Dendritic cell treated with granulocyte-macrophage colony-stimulating factor and Interleukin-4, amounts not matched to agents 40 ng/mL and 50 ng/mL, for 4 days (primary cell): ENCODE results near the gene GSPT1.
"Not testable (repeated sequence)": the region's sequence is repeated elsewhere in the genome, so short reads cannot be mapped to it uniquely, and the experiment has no call there.

Source experiments
- H3K27ac Mint-ChIP-seq: one replicate; pipeline ENCODE4 v1.8.0; 2022; ENCODE audit warnings: mild to moderate bottlenecking, mixed read lengths
- H3K27me3 Mint-ChIP-seq: one replicate; pipeline ENCODE4 v1.8.0; 2022; ENCODE audit warnings: mild to moderate bottlenecking, mixed read lengths
- H3K36me3 Mint-ChIP-seq: one replicate; pipeline ENCODE4 v1.8.0; 2022; ENCODE audit warnings: low read depth, mixed read lengths
- H3K4me1 Mint-ChIP-seq: one replicate; pipeline ENCODE4 v1.8.0; 2022; ENCODE audit warnings: low read depth, mixed read lengths
- H3K4me3 Mint-ChIP-seq: one replicate; pipeline ENCODE4 v1.8.0; 2022; ENCODE audit warnings: mild to moderate bottlenecking, moderate library complexity, mixed read lengths
- H3K9me3 Mint-ChIP-seq: one replicate; pipeline ENCODE4 v1.8.0; 2022; ENCODE audit warnings: mixed read lengths
- intact Hi-C: fragments of 100-400 bp; cut with micrococcal nuclease; formaldehyde crosslinking; loops from one replicate; pipeline ENCODE4 v1.15.0; 2022

The GSPT1 gene

DNA sequence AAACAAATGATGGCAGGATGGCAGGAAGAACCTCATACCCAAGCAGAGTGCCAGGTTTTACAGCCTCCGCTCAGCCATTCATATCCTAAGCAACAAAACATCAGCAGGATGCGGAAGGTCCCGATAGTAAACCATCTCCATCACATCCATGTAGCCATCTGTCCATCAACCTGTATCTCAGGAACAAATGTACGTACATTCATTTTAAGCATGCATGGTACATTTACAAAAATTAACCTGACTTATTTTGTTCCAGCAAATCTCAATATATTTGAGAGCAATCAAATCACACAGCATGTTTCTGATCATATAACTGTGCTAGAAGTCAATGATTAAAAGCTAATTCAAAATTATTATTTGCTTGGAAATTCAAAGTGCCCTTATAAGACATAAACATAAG is 26.2 kb upstream of the GSPT1 start, which contains the start of gene NPIPB2:
Gene NPIPB2 (minus strand): TSS at position 101 of the 400 bp plus-strand sequence. CDS start 0 bp downstream, at position 101.
- H3K4me3 Mint-ChIP-seq, H3K27ac Mint-ChIP-seq, H3K4me1 Mint-ChIP-seq, H3K27me3 Mint-ChIP-seq, H3K9me3 Mint-ChIP-seq, intact Hi-C loops, H3K36me3 Mint-ChIP-seq: not testable (repeated sequence)

DNA sequence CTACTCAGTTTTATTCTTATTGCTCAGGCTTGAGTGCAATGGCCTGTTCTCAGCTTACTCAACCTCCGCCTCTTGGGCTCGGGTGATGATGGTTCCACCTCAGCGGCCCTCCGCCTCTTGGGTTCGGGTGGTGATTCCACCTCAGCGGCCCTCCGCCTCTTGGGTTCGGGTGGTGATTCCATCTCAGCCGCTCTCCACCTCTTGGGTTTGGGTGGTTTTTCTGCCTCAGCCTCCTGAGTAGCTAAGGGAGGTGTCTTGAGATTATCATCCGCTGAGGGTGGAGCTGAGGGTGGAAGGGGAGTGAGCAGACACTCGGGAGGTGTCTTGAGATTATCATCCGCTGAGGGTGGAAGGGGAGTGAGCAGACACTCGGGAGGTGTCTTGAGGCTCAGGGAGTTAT is 11.6 kb upstream of the GSPT1 start:
- peak overlapping the region; percentile 4 for H3K27ac Mint-ChIP-seq
- H3K36me3 Mint-ChIP-seq, intact Hi-C loops, H3K27me3 Mint-ChIP-seq, H3K9me3 Mint-ChIP-seq, H3K4me3 Mint-ChIP-seq, H3K4me1 Mint-ChIP-seq: not testable (repeated sequence)

DNA sequence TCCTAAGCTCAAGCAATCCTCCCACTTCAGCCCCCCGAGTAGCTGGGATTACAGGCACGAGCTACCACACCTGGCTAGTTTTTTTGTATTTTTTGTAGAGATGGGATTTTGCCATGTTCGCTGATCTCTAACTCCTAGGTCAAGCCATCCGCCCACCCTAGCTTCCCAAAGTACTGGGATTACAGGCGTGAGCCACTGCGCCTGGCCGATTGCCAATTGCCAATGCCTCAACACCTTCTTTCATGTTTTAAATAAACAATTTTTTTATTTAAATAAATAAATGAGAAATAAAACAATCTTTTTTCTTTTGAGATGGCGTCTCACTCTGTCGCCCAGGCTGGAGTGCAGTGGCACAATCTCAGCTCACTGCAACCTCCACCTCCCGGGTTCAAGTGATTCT is 8.3 kb upstream of the GSPT1 start:
- H3K9me3 Mint-ChIP-seq, intact Hi-C loops, H3K4me1 Mint-ChIP-seq, H3K4me3 Mint-ChIP-seq, H3K36me3 Mint-ChIP-seq, H3K27ac Mint-ChIP-seq: not testable (repeated sequence)
- peaks cover 17% of the 10 kb centered on the region for H3K27me3 Mint-ChIP-seq

DNA sequence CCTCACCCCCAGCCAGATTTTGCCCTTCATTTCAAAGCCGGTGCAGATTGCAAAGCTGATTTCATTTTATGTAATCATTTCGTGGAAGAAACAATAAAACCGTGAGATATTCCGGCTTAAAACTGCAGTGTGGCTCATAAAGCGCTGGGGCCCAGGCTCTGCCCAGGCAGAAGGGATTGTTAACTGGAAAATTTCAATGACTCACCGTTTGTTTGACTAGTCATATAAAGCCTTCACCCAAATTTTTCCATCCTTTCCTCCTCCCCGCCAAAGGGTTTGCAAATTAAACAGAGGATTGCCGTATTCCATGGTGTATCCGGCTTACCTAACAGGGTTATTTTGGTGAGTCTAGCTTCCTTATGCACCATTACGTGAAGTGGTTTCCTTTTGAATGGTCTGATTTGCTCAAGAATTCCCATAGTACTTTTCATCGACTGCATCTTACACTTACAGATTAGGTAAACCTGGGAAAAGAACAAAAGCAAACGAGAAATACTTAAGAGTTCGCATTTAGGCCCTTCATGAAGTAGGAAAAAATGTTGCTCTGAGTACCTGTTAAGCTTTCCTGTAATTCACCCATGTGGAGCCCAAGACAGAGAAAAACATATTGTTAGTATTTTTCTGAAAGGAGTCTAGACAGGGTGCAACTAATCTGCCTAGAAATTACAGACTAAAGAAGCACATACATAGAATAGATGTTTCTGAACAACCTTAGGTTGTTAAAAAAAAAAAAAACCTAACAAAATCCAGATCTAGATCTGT is 949 bp upstream of the GSPT1 start:
- peaks cover 13% of the 10 kb centered on the region for H3K27me3 Mint-ChIP-seq
- no peaks in the 10 kb centered on the region for H3K9me3 Mint-ChIP-seq
- H3K27ac Mint-ChIP-seq: peak overlapping the region; percentile 91
- intact Hi-C loops: no loop called here
- peaks cover 25% of the 10 kb centered on the region for H3K4me1 Mint-ChIP-seq
- peak overlapping the region; percentile 89 for H3K4me3 Mint-ChIP-seq
- H3K36me3 Mint-ChIP-seq: peaks cover 22% of the 10 kb centered on the region

DNA sequence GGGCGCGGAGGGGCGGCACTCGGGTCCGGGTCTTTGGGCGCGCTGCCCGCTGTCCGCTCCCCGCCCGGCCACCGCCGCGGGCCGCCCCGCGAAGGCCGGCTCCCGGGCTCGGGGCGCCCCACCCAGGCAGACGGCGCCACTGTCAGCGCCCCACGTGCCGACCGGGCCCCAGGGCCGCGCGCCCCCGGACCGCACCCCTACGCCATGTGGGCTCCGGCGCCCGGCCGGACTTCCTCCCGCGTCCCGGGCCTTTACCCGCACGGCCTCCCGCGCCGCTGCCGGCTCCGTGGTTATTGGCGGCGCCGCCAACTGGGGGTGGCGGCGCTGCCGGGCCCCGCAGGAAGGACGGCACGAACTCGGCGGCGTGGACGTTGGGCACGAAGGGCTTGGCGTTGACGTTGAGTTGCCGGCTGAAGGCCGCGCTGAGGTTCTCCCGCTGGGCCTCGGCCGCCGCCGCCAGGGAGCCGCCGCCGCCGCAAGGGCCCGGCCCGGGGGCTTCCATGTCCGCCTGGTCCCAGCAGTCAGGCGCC is 577 bp downstream of the GSPT1 start:
- Mint-ChIP-seq H3K4me3 (peak overlapping the region; percentile 89), H3K4me1 (peaks cover 34% of the 10 kb centered on the region), H3K36me3 (peaks cover 22% of the 10 kb centered on the region), H3K9me3 (no peaks in the 10 kb centered on the region), H3K27me3 (peaks cover 6% of the 10 kb centered on the region), H3K27ac (peak overlapping the region; percentile 91)
- intact Hi-C loops: loop anchor here (2.0 kb wide), 1 partner anchor 62 kb away; the partner anchor contains the start of gene SNX29

DNA sequence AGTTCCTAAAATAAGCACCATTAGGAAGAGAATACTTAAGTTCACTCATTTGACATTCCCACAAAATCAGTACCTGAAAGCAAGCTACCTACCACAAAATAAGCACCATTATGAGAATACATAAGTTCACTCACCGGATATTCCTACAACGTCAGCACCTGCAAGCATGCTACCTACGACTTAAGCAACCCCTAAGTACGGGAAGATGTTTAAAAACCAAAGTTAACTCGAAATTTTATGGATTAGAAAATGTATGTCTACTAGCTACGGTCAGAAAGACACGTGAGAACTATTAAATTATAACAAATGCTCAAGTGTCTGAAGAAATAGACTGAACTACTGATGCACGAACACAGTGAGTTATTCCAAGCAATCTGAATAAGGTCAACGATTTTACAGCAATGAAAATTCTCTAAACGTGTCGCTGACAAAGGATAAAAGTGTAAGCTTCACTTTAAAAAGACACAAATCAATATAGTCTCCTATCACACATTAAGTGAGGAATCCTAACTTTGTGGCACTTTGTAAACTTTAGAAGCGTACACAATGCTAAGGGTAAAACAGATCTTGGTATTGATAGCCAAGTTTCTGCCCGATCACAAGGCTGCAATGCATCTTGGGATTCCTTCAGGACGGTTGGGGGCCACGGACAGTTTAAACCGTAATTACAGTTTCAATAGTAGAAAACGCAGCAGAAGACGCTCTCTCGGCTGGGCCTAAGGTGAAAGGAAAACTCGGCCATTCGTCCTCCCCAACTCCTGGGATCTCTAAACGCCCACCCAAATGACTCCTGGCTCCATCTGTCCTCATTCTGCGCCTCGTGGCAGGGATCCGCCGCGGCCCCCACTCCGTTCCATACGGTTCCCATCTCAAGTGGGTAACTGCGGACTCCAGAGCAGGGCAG is 1.3 kb downstream of the GSPT1 start:
- intact Hi-C loops: loop anchor here (2.0 to 5.0 kb wide), 2 partner anchors 62 kb away; partner anchors contain the start of genes RSL1D1 and SNX29
- Mint-ChIP-seq H3K27me3 (no peaks in the 10 kb centered on the region), H3K4me1 (peaks cover 35% of the 10 kb centered on the region), H3K27ac (peak overlapping the region; percentile 91), H3K36me3 (peaks cover 22% of the 10 kb centered on the region), H3K4me3 (peak overlapping the region; percentile 80), H3K9me3 (no peaks in the 10 kb centered on the region)

DNA sequence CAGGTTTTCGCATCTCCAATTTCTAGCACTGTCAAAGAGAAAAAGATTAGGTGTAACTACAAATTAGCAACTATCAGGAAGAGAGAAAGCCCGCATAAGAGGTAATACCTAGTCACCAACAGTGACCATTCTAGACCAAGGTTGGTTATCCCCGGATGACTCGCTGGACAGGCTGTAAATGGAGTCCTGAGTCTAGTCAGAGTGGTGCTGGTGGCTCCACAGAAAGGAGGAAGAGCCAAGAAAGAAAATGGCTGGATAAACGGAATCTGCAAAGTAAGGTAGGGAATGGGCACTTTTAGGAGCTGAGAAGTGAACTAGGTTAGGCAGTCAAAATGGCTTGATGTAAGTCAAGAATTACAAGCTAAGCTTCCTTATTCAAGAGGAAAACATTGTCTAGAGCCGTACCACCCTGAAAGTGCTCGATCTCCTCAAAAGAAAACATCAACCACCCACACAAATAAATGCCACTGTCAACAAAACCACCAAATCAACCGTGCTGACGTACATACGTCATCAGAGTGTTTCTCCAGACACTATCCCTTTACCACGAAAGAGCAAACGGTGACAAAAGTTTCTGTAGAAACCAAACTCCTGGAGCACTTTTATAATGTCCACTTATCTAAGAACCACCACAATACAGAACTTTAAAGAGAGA is 2.2 kb downstream of the GSPT1 start:
- Mint-ChIP-seq H3K27ac (peak overlapping the region; percentile 91), H3K36me3 (peaks cover 22% of the 10 kb centered on the region), H3K27me3 (no peaks in the 10 kb centered on the region), H3K4me3 (peak overlapping the region; percentile 80), H3K4me1 (peaks cover 35% of the 10 kb centered on the region), H3K9me3 (no peaks in the 10 kb centered on the region)
- intact Hi-C loops: loop anchor here (2.0 to 5.0 kb wide), 2 partner anchors 61 to 63 kb away; partner anchors contain the start of genes RSL1D1 and SNX29

DNA sequence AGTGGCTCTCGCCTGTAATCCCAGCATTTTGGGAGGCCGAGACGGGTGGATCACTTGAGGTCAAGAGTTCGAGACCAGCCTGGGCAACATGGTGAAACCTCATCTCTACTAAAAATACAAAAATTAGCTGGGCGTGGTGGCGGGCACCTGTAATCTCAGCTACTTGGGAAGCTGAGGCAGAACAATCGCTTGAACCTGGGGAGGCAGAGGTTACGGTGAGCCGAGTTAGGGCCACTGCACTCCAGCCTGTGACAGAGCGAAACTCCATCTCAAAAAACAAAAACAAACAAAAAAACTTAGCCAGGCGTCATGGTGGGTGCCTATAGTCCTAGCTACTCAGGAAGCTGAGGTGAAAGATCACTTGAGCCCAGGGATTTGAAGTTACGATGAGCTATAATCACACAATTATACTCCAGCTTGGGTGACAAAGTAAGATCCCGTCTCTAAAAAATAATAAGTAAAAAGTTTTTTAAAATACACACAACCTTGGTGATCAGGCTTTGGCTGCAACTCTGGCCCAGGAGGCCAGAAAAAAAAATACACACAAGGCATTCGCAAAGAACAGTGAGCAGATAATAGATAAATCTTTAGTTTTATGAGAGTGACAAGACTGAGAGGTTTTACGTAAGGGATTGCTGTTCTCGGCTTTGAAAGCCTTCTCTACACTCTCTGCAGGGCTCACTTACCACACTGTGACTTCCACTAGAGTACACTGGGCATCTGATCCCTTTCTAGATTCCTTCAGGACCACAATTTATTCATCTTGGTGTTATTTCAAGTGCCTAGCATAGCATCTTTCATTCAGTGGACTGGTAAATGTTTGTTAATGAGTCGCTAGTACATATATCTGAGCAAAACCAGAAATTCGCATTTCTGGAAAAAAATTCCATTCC is 5.9 kb downstream of the GSPT1 start:
- no peak overlapping the region for H3K27ac Mint-ChIP-seq

DNA sequence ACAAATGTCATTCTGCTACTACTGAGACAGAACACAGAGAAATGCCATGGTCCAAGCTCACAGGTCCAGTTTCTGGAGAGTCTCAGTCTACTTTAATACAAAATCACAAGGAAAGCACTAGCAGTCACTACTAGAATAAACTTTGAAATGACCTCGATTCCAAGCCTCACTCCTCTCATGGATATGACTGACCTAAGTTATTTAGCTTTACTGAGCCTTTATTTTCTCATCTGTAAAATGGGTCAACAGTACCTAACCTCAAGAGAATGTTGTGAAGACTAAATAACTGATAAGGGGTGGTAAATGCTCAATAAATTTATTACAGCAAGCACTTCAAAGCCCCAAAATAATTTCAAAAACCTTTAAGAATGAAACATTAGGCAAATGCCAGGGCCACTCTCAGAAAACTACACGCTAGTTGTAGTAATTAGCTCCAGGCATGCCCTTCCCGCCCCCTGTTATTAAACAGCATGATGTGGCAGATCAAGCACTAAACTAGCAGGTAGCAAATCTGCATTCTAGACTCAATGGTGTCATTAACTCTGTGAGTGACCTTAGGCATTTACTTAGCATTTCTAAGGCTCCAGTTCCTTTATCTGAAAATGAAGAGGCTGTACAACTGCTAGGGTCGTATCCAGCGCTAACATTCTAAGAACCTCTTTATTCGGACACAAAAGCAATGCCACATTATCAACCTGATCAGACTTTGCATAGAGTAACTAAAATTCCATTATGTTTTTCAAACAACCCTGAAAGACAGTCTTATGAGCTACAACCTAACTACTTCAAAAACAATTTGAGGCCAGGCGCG is 8.4 kb downstream of the GSPT1 start:
- peaks cover 19% of the 10 kb centered on the region for H3K4me1 Mint-ChIP-seq

More for the DNA sequence above, 5.9 kb downstream of the GSPT1 start:
- intact Hi-C loops: loop anchor here (5.0 kb wide), 1 partner anchor 58 kb away; the partner anchor contains the start of gene RSL1D1
- H3K36me3 Mint-ChIP-seq: peaks cover 38% of the 10 kb centered on the region
- H3K9me3 Mint-ChIP-seq: no peaks in the 10 kb centered on the region
- peaks cover 35% of the 10 kb centered on the region for H3K4me1 Mint-ChIP-seq
- no peaks in the 10 kb centered on the region for H3K27me3 Mint-ChIP-seq
- no peak overlapping the region for H3K4me3 Mint-ChIP-seq

DNA sequence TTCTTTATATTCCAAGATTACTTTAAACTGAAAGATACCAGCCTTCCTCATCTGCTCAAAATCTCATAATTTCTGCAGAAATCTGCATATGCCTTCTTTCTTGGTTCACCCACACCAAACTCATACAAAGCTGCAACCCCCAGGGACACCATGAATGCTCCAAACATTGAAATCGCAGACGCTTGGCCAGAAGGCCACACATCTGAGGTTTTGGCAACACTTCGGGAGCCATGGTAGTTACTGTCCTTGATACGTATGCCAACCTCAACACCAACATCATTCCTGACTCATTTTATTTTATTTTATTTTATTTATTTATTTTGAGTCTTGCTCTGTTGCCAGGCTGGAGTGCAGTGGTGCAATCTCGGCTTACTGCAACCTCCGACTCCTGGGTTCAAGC is 11.8 kb downstream of the GSPT1 start:
- peaks cover 52% of the 10 kb centered on the region for H3K36me3 Mint-ChIP-seq
- peaks cover 22% of the 10 kb centered on the region for H3K4me1 Mint-ChIP-seq
- H3K4me3 Mint-ChIP-seq: no peak overlapping the region
- no peaks in the 10 kb centered on the region for H3K9me3 Mint-ChIP-seq
- H3K27me3 Mint-ChIP-seq: no peaks in the 10 kb centered on the region
- intact Hi-C loops: no loop called here
- H3K27ac Mint-ChIP-seq: no peak overlapping the region

More for the DNA sequence above, 8.4 kb downstream of the GSPT1 start:
- H3K36me3 Mint-ChIP-seq: peaks cover 39% of the 10 kb centered on the region
- no peak overlapping the region for H3K4me3 Mint-ChIP-seq
- H3K27ac Mint-ChIP-seq: no peak overlapping the region
- no peaks in the 10 kb centered on the region for H3K27me3 Mint-ChIP-seq
- intact Hi-C loops: no loop called here
- H3K9me3 Mint-ChIP-seq: no peaks in the 10 kb centered on the region

DNA sequence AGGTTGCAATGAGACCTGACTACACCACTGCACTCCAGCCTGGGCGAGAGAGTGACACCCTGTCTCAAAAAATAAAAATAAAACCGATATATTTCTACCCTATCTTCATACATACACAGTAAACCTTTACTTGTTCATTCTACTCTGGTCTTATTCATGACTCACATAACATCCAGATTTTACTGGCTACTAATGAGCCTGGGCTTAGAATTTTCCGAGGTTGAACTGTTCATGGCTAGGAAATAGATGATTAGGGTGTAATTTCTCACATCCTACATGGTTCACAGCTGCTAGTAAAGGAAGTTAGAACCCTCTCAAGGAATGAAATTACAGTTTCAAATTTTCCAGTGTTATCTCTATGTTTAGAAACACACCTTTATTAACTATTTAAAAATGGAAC is 14.7 kb downstream of the GSPT1 start:
- Mint-ChIP-seq H3K27ac (no peak overlapping the region), H3K4me3 (no peak overlapping the region), H3K4me1 (peaks cover 18% of the 10 kb centered on the region), H3K27me3 (no peaks in the 10 kb centered on the region), H3K9me3 (no peaks in the 10 kb centered on the region), H3K36me3 (peaks cover 56% of the 10 kb centered on the region)
- intact Hi-C loops: no loop called here

DNA sequence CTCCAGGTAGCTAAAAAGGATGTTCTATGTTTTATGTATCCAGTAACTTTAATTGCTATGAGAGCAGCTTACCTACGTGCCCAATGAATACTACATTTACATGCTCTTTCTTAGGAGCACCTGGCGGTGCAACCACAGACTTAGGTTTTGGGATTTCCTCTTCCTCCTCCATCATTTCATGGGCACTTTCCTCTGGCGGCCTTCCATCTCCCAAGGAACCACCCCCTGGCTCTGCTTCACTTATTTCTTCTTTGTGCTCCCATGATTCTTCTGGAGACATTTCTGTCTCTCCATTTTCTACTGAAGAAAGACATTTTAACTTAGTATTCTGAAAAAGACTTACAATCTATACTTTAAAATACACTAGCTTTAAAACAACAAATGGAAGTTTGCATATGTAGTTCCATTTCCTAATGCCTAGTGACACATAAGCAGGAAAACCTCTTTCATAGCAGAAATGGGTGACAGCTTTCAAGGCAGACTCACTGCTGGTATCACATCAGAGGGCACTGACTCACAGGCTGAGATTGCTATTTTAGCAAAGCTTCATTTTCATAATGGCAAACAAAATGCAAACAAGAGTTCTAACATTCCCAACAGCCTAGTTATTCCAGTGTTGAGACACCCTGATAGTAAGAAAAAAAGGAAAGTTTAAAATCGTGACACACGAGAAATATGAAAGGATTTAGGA is 19.1 kb downstream of the GSPT1 start:
- peaks cover 64% of the 10 kb centered on the region for H3K36me3 Mint-ChIP-seq
- intact Hi-C loops: no loop called here
- H3K4me1 Mint-ChIP-seq: peaks cover 20% of the 10 kb centered on the region
- no peaks in the 10 kb centered on the region for H3K27me3 Mint-ChIP-seq
- H3K27ac Mint-ChIP-seq: no peak overlapping the region
- H3K9me3 Mint-ChIP-seq: no peaks in the 10 kb centered on the region
- no peak overlapping the region for H3K4me3 Mint-ChIP-seq
